ENCODE data around the gene MRPL54.

- TF ChIP-seq CTCF (IDR thresholded peaks at IDR 0.05; ENCODE audit: insufficient read depth, low read length) (no peak), POLR2AphosphoS5 (IDR thresholded peaks at IDR 0.05; ENCODE audit: low read depth) (no peak)
- TF ChIP-seq, protein P1, sequence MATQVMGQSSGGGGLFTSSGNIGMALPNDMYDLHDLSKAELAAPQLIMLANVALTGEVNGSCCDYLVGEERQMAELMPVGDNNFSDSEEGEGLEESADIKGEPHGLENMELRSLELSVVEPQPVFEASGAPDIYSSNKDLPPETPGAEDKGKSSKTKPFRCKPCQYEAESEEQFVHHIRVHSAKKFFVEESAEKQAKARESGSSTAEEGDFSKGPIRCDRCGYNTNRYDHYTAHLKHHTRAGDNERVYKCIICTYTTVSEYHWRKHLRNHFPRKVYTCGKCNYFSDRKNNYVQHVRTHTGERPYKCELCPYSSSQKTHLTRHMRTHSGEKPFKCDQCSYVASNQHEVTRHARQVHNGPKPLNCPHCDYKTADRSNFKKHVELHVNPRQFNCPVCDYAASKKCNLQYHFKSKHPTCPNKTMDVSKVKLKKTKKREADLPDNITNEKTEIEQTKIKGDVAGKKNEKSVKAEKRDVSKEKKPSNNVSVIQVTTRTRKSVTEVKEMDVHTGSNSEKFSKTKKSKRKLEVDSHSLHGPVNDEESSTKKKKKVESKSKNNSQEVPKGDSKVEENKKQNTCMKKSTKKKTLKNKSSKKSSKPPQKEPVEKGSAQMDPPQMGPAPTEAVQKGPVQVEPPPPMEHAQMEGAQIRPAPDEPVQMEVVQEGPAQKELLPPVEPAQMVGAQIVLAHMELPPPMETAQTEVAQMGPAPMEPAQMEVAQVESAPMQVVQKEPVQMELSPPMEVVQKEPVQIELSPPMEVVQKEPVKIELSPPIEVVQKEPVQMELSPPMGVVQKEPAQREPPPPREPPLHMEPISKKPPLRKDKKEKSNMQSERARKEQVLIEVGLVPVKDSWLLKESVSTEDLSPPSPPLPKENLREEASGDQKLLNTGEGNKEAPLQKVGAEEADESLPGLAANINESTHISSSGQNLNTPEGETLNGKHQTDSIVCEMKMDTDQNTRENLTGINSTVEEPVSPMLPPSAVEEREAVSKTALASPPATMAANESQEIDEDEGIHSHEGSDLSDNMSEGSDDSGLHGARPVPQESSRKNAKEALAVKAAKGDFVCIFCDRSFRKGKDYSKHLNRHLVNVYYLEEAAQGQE (IDR thresholded peaks at IDR 0.05; ENCODE audit: insufficient replicate concordance, low read depth) = no peak
Observed at GRCh38 chr19:3807574-3808354, 45.3 kb downstream of the MRPL54 start.

Measured in HL-60 (cell line).